Immature natural killer cell (primary cell): ENCODE measurements around the gene VIP. TPM values are rescaled to one million over a fixed set of nuclear protein-coding genes. Genes with fewer than 3 reads are reported as not detected.
"Not testable (repeated sequence)": the region's sequence is repeated elsewhere in the genome, so short reads cannot be mapped to it uniquely, and the experiment has no call there.

ENCODE experiments used
- DNase-seq, 3 donors: peaks; one replicate each; pipeline ENCODE4 v3.0.0; 2022; ENCODE audit warnings: mixed read lengths in 1 of 3
- H3K27ac Mint-ChIP-seq, 6 donors: one replicate each; pipeline ENCODE4 v1.8.0; 2020; ENCODE audit warnings: mixed read lengths in 6 of 6, mild to moderate bottlenecking in 5 of 6, inconsistent platforms in 4 of 6, moderate library complexity in 3 of 6
- H3K27me3 Mint-ChIP-seq, 3 donors: one replicate each; pipeline ENCODE4 v1.8.0; 2020 to 2021; ENCODE audit warnings: low read depth in 3 of 3, mild to moderate bottlenecking in 3 of 3, mixed read lengths in 3 of 3, moderate library complexity in 3 of 3, inconsistent platforms in 1 of 3
- H3K36me3 Mint-ChIP-seq, 3 donors: one replicate each; pipeline ENCODE4 v1.8.0; 2020; ENCODE audit warnings: mixed read lengths in 3 of 3, inconsistent platforms in 2 of 3, mild to moderate bottlenecking in 2 of 3
- H3K4me1 Mint-ChIP-seq, 2 donors: one replicate each; pipeline ENCODE4 v1.8.0; 2020; ENCODE audit warnings: inconsistent platforms in 2 of 2, mild to moderate bottlenecking in 2 of 2, mixed read lengths in 2 of 2, moderate library complexity in 1 of 2
- H3K4me3 Mint-ChIP-seq, 5 donors: one replicate each; pipeline ENCODE4 v1.8.0; 2020; ENCODE audit warnings: mild to moderate bottlenecking in 5 of 5, mixed read lengths in 5 of 5, inconsistent platforms in 3 of 5, moderate library complexity in 3 of 5
- H3K9me3 Mint-ChIP-seq, 6 donors: one replicate each; pipeline ENCODE4 v1.8.0; 2020; ENCODE audit warnings: mild to moderate bottlenecking in 6 of 6, mixed read lengths in 6 of 6, inconsistent platforms in 4 of 6, moderate library complexity in 3 of 6
- polyA plus RNA-seq, 3 donors: library from polyadenylated mRNA; unstranded; fragments of 300-500 nt; fragmentation: Illumina TruSeq; gene quantifications; one replicate each; pipeline ENCODE4 v1.2.3, GENCODE V29; 2021

The VIP gene
- not detected for polyA plus RNA-seq

DNA sequence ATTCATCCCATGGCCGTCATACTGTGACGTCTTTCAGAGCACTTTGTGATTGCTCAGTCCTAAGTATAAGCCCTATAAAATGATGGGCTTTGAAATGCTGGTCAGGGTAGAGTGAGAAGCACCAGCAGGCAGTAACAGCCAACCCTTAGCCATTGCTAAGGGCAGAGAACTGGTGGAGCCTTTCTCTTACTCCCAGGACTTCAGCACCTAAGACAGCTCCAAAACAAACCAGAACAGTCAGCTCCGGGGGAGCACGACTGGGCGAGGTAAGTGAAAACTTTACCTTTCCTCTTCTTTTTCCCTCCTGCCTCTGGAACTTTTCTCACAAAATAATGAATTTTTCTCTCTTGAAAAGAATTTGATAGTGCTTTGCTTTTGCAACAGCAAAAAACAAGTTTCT is at the start of gene VIP:
VIP (plus strand) TSS at position 104 of the 400 bp plus-strand sequence. CDS start 1,381 bp downstream, outside the sequence.
- Mint-ChIP-seq H3K4me3 (no peak within 1 kb of the TSS), H3K9me3 (no peaks in the 10 kb centered on the region), H3K27me3 (peaks cover 0 to 5% (median 3%) of the 10 kb centered on the region in 3 donors), H3K4me1 (no peaks in the 10 kb centered on the region), H3K36me3 (no peaks in the 10 kb centered on the region), H3K27ac (no peak within 1 kb of the TSS)
- DNase-seq, result no peak

DNA sequence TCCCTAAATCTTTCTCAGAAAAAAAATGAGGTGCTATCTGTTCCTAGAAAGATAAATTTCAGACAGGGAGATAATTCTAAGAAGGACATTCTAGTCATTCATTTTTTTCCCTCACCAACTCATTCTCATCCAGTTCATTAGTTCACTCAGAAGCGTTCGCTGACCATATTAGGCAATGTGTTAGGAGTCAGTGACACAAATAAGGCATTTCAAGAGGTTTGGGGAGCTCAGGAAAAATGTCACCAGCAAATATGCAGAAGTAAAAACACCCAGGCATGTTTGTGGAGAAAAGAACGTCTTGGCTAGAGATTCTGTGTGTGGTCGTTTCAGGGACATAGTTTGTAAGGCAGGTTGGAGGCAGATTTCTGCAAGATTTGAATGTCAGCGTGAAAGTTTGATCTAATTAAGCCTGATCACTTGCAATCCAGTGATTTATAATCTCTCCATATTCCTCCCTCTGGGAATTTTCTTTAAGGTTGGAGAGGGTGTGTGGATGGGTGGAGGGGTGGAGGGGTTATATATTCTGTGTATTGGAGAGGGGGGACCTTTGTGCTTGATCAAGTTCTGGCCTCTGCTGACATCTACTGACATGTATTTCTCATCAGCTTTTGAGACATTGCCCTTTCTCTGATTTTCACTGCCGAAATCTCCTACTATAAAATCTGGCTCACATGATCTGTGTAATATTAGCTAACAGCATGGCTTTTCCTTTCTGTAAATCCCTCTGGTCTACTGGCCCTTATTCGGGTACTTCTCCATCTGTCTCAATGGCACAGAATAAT is 49.3 kb upstream of the VIP start:
- no peak overlapping the region for H3K4me3 Mint-ChIP-seq
- no peak overlapping the region for H3K27ac Mint-ChIP-seq
- H3K27me3 Mint-ChIP-seq, result peaks cover 0 to 7% (median 6%) of the 10 kb centered on the region in 3 donors
- DNase-seq, result no peak
- no peaks in the 10 kb centered on the region for H3K4me1 Mint-ChIP-seq
- H3K36me3 Mint-ChIP-seq, result no peaks in the 10 kb centered on the region
- no peaks in the 10 kb centered on the region for H3K9me3 Mint-ChIP-seq

DNA sequence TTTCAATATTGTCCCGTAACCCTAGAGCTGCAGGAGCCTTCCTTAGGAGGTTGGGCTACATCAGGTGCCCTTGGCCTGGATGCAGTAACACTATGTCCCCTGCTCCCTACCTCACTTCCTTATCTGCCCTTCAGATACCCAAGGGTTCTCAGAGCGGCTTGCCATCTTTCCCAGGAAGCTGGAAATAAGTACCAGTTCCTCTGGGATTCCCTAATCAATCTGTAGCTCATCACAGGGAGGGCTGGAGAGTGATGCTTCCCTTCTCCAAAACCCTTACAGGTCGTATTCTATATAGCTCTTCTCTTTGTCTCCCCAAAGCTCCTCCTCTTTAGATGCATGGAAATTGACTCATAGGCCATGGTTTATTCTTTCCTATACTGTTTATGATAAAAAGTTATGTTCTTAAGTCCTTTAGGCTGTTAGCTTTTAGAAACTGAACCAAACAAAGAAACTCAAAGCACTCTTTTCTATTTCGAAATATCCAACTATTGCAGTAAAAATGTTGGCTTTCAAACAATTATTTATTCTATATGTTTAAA is 48.7 kb upstream of the VIP start:
- DNase-seq, result no peak
- H3K27ac Mint-ChIP-seq, result no peak overlapping the region
- H3K36me3 Mint-ChIP-seq, result no peaks in the 10 kb centered on the region
- H3K27me3 Mint-ChIP-seq, result peaks cover 0 to 10% (median 6%) of the 10 kb centered on the region in 3 donors
- no peaks in the 10 kb centered on the region for H3K4me1 Mint-ChIP-seq
- H3K9me3 Mint-ChIP-seq, result no peaks in the 10 kb centered on the region
- no peak overlapping the region for H3K4me3 Mint-ChIP-seq

DNA sequence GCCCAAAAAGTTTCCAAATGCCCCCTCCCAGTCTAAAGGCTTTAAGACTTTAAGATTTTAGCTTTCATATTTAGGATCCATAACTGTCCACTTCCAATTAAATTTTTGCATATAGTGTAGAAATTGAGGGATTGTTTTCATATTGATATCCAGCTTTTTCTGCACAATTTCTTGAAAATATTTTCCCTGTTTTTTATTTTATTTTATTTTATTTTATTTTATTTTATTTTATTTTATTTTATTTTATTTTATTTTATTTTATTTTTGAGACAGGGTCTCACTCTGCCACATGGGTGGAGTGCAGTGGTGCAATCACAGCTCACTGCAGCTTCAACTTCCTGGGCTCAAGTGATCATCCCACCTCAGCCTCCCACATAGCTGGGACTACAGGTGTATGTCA is 46.8 kb upstream of the VIP start:
- H3K4me3 Mint-ChIP-seq, DNase-seq: not testable (repeated sequence)

DNA sequence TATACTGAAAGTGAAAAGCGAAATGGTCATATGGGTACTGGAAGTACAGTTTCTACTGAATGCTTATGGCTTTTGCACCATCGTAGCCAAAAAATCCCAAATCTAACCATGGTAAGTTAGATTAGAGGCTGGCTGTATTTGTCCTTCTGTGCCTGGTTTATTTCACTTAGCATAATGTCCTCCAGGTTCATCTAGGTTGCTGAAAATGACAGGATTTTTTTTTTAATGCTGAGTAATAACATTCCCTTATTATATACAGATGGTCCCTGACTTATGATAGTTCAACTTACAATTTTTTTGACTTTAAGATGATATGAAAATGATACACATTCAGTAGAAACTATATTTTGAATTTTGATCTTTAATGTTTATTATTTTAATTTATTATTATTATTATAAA is 45.3 kb upstream of the VIP start:
- no peak for DNase-seq
- H3K4me1 Mint-ChIP-seq, result no peaks in the 10 kb centered on the region
- peaks cover 0 to 2% (median 0%) of the 10 kb centered on the region in 6 donors for H3K9me3 Mint-ChIP-seq
- H3K27ac Mint-ChIP-seq, result no peak overlapping the region
- no peaks in the 10 kb centered on the region for H3K36me3 Mint-ChIP-seq
- no peak overlapping the region for H3K4me3 Mint-ChIP-seq
- H3K27me3 Mint-ChIP-seq, result peaks cover 2 to 10% (median 4%) of the 10 kb centered on the region in 3 donors

More for the DNA sequence above, 46.8 kb upstream of the VIP start:
- H3K4me1 Mint-ChIP-seq, H3K27me3 Mint-ChIP-seq, H3K9me3 Mint-ChIP-seq, H3K27ac Mint-ChIP-seq, H3K36me3 Mint-ChIP-seq: not testable (repeated sequence)

DNA sequence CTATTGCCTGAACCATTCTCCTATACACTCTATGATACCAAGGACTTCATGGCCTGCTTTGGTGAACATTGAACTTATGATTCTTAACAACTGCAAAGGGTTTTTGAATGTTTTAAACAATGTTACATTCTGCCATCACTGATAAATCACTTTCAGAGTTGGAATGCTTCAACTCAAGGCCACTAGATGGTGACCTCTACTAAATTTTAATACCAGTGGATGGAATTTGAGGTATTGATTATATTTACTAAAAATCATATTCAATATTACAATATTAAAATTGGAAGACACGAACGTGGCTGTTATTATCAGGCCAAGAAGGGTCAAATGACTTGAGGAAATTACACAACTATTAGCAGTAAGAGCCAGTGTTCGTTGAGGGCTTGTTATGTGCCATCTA is 34.3 kb upstream of the VIP start:
- Mint-ChIP-seq H3K4me1 (no peaks in the 10 kb centered on the region), H3K27ac (no peak overlapping the region), H3K4me3 (no peak overlapping the region), H3K9me3 (peaks cover 5 to 16% (median 13%) of the 10 kb centered on the region in 6 donors), H3K27me3 (peaks cover 2 to 21% (median 6%) of the 10 kb centered on the region in 3 donors), H3K36me3 (peaks cover 0 to 6% (median 3%) of the 10 kb centered on the region in 3 donors)
- DNase-seq, result no peak

DNA sequence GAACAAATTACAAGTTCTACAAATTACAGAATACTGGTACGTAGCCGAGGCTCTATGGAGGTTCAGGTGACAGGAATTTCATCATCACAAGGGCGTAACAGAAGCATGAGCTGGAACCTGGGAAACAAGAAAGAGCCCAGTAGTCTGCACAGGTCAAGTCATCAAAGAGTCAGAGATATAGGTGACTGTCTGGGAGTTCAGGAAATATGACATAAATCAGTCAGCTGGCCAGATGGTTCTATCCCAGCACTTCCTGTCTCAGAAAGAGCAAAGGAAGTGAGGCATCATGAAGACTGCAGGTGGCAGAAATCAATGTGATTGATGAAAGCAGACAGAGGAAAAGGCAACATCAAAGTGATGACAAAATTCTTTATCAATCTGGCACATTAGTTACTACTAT is 29.6 kb upstream of the VIP start:
- Mint-ChIP-seq H3K9me3 (peaks cover 0 to 2% (median 0%) of the 10 kb centered on the region in 6 donors), H3K36me3 (no peaks in the 10 kb centered on the region), H3K4me1 (no peaks in the 10 kb centered on the region), H3K27ac (no peak overlapping the region), H3K4me3 (no peak overlapping the region), H3K27me3 (peaks cover 0 to 11% (median 2%) of the 10 kb centered on the region in 3 donors)
- no peak for DNase-seq

DNA sequence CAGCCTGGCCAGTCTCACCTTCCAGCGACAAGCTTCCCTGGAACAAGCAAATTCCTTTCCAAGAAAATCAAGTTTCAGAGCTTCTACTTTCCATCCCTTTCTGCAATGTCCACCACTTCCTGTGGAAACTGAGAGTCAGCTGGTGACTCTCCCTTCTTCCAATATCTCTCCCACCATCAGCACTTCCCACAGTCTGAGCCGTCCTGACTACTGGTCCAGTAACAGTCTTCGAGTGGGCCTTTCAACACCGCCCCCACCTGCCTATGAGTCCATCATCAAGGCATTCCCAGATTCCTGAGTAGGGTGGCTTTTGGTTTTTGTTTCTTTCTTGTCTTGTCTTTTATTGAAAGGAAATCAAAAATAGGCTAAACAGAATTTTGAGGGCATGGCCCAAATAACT is 28.6 kb upstream of the VIP start:
- no peak for DNase-seq
- Mint-ChIP-seq H3K27me3 (peaks cover 0 to 10% (median 3%) of the 10 kb centered on the region in 3 donors), H3K4me3 (no peak overlapping the region), H3K4me1 (no peaks in the 10 kb centered on the region), H3K36me3 (no peaks in the 10 kb centered on the region), H3K9me3 (peaks cover 0 to 2% (median 0%) of the 10 kb centered on the region in 6 donors), H3K27ac (no peak overlapping the region)

DNA sequence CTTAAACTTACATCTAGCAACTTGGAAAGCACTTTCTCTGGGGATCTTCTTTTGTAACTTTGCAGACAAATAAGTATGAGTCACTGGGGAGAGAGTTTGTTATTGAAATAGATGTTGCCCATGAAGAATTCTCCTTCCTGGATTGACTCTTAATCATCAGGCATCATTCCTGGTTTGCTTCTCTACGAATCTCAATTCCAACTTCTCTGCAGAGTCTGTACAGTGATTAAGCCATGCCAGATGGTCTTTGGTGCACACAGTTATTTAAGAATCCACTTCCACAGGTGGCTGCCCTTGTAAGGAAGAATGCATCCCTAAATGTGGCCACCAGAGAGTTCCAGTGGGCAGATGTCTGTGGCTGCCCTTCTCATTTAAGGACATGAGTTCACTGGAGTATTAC is 27.2 kb upstream of the VIP start:
- Mint-ChIP-seq H3K27ac (no peak overlapping the region), H3K4me1 (no peaks in the 10 kb centered on the region), H3K4me3 (no peak overlapping the region), H3K36me3 (no peaks in the 10 kb centered on the region), H3K27me3 (peaks cover 0 to 6% (median 3%) of the 10 kb centered on the region in 3 donors), H3K9me3 (peaks cover 0 to 2% (median 0%) of the 10 kb centered on the region in 6 donors)
- no peak for DNase-seq

DNA sequence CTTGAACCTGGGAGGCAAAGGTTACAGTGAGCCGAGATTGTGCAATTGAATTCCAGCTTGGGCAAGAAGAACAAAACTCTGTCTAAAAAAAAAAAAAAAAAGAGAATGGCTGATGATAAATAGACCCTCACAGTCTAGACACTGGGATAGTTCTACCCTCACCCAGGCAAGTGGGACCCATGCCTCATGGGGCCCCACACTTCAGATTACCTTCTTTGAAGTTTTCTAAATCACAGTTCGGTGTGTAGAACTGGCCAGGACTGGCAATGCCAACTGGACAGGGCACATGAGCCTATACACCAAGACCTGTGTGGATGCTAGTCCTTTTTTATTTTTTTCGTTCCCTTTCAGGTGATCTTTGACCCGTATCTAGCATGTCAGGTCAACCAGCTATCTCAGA is 24.3 kb upstream of the VIP start:
- Mint-ChIP-seq H3K27me3 (peaks cover 0 to 6% (median 3%) of the 10 kb centered on the region in 3 donors), H3K4me3 (no peak overlapping the region), H3K27ac (no peak overlapping the region), H3K9me3 (peaks cover 0 to 2% (median 0%) of the 10 kb centered on the region in 6 donors), H3K4me1 (no peaks in the 10 kb centered on the region), H3K36me3 (no peaks in the 10 kb centered on the region)
- no peak for DNase-seq

DNA sequence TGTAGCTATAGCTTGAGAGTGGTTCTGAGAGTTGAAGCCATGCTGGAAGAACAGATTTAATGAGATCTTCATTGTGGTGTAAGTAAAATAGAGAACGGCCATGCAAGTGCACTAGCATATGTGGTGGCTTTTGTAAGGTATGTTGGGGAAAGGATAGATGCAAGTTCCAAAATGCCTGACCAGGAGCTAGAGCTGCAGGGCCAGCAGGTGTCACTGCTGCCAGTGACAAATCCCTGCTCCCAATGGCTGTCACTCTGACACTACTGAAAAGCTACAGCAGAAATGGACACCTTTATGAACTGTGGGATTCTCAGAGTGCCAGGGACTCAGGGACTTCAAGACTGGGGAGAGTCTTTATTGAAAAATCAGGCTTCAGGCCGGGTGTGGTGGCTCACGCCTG is 23.1 kb upstream of the VIP start:
- H3K27me3 Mint-ChIP-seq, result peaks cover 0 to 8% (median 3%) of the 10 kb centered on the region in 3 donors
- no peak for DNase-seq
- H3K27ac Mint-ChIP-seq, result no peak overlapping the region
- no peaks in the 10 kb centered on the region for H3K36me3 Mint-ChIP-seq
- no peak overlapping the region for H3K4me3 Mint-ChIP-seq
- no peaks in the 10 kb centered on the region for H3K9me3 Mint-ChIP-seq
- H3K4me1 Mint-ChIP-seq, result no peaks in the 10 kb centered on the region

DNA sequence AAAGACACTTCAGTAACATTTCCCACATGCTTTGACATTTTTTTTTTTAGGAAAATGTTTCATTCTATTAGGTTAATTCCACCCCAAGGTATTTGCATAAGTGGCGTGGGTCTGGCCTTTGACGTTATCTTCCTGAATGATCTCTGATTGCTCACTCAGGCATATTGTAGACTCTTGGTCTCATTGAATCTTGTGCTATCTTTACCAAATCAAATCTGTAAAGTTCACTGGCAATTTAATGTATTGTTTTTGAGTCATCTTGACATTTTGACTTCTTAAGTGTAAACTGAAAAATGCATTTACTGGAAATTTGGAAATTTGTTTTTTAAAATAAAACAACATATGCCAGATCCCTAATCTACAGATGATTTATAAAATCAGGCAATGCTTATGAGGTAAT is 16.0 kb upstream of the VIP start:
- no peaks in the 10 kb centered on the region for H3K9me3 Mint-ChIP-seq
- H3K36me3 Mint-ChIP-seq, result no peaks in the 10 kb centered on the region
- DNase-seq, result no peak
- no peaks in the 10 kb centered on the region for H3K4me1 Mint-ChIP-seq
- peaks cover 0 to 6% (median 0%) of the 10 kb centered on the region in 3 donors for H3K27me3 Mint-ChIP-seq
- no peak overlapping the region for H3K27ac Mint-ChIP-seq
- no peak overlapping the region for H3K4me3 Mint-ChIP-seq

DNA sequence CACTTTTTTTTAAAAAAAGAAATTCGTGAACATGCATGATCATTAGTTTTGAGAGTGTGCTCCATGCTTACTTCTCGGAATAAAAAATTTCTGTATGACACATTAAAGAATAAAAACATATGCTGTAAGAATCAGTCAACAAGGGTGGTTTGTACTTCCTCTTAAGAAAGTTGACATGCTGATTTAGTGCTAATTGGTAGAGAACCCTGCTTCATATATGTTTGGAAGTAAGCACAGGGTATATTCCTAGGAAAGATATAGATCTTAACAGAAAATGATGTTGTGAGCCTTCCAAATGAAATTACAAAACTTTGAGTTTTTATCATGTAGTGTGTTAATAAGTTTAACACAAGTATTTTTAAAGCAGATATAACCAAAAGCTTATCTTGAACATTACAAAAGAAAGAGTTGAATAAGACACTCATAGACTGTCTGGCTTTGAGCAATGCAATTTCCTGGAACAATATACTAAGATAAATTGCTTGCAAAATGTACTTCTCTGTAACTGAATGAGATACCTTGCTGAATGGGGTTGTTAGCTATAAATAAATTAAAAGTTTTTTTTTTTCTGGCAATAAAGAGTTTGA is 13.8 kb upstream of the VIP start:
- H3K36me3 Mint-ChIP-seq, result no peaks in the 10 kb centered on the region
- H3K9me3 Mint-ChIP-seq, result no peaks in the 10 kb centered on the region
- DNase-seq, result no peak
- H3K27ac Mint-ChIP-seq, result no peak overlapping the region
- peaks cover 0 to 8% (median 0%) of the 10 kb centered on the region in 3 donors for H3K27me3 Mint-ChIP-seq
- H3K4me1 Mint-ChIP-seq, result no peaks in the 10 kb centered on the region
- H3K4me3 Mint-ChIP-seq, result no peak overlapping the region

DNA sequence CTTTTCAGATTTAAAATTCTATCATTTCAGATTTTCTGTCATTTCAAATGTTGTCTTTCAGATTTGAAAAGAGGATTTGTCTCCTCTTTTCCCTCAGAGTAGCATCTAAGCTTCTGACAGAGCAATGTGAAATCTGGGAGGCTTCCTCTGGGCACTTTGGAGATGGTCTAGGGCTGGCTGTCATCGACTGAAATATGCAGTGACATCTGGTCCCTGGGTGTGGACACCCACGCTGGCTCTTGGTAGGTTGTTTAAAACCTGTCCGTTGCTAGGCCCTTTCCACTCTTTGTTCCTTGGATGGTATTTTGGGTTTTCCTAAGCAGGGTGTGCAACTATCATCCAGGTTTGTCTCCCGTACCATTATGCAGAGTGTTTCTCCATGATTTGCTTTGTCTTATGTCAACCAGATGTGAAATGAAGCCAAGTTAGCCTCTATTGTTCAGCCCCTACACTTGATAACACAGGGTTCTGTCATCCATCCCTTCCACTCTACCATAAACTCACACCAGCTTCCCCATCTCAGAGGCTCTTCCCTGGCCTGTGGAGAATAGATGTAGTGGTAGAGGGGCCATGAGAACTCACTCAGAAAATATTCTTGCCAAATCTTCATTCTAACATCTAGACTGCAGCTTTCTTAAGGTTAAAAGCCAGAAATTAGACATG is 5.0 kb upstream of the VIP start:
- Mint-ChIP-seq H3K9me3 (no peaks in the 10 kb centered on the region), H3K27me3 (peaks cover 2% of the 10 kb centered on the region in 3 donors), H3K4me1 (no peaks in the 10 kb centered on the region), H3K36me3 (no peaks in the 10 kb centered on the region), H3K4me3 (no peak overlapping the region), H3K27ac (no peak overlapping the region)
- DNase-seq, result no peak
